Measurements from ENCODE around the gene FAM210B.

- TF ChIP-seq CTCF (IDR thresholded peaks at IDR 0.05) (no peak), ZFX (IDR thresholded peaks at IDR 0.05; ENCODE audit: borderline replicate concordance) (no peak)
Measured at GRCh38 chr20:56393653-56394052, 34.9 kb downstream of the FAM210B start.
